OCI-LY3 (cell line): ENCODE measurements around the gene C22orf31.

Experiments used
- H2AFZ ChIP-seq: fragments of 200-600, 300-600 bp; shearing (Covaris generic); 2 replicates; pipeline ENCODE4 v1.6.0; 2014; ENCODE audit warnings: antibody characterized with exemption, low read depth, low read length
- H3K27ac ChIP-seq: fragments of 200-600, 300-600 bp; sonication (generic); 2 replicates; pipeline ENCODE4 v1.5.1; 2014; ENCODE audit warnings: mild to moderate bottlenecking, low read length, moderate library complexity, mixed read lengths
- H3K27me3 ChIP-seq: fragments of 200-600, 300-600 bp; sonication (generic); 2 replicates; pipeline ENCODE4 v1.6.1; 2014; ENCODE audit warnings: low read depth, low read length, mixed read lengths
- H3K36me3 ChIP-seq: fragments of 200-600, 300-600 bp; sonication (generic); replicated peaks from 2 replicates; pipeline ENCODE3; 2014; ENCODE audit warnings: low read depth, low read length, mixed read lengths
- H3K4me1 ChIP-seq: fragments of 300-600, 200-600 bp; sonication (generic); 2 replicates; pipeline ENCODE4 v1.6.1; 2014; ENCODE audit warnings: low read length, mixed read lengths
- H3K4me2 ChIP-seq: fragments of 200-600, 300-600 bp; sonication (generic); 2 replicates; pipeline ENCODE4 v1.6.1; 2014; ENCODE audit warnings: low read length, mixed read lengths
- H3K4me3 ChIP-seq: fragments of 300-600, 200-600 bp; sonication (generic); 2 replicates; pipeline ENCODE4 v1.5.1; 2014; ENCODE audit warnings: antibody characterized with exemption, mild to moderate bottlenecking, low read length, moderate library complexity
- H3K79me2 ChIP-seq: fragments of 300-600, 200-600 bp; shearing (Covaris generic); 2 replicates; pipeline ENCODE4 v1.6.1; 2014; ENCODE audit warnings: mild to moderate bottlenecking, low read length, mixed read lengths
- H3K9ac ChIP-seq: fragments of 300-600, 200-600 bp; shearing (Covaris generic); 2 replicates; pipeline ENCODE4 v1.6.0; 2014; ENCODE audit warnings: mild to moderate bottlenecking, low read length, moderate library complexity
- H3K9me3 ChIP-seq: fragments of 200-600, 300-600 bp; shearing (Covaris generic); 2 replicates; pipeline ENCODE4 v1.6.1; 2014; ENCODE audit warnings: low read length, mixed read lengths; ENCODE audit not compliant: insufficient read depth
- H4K20me1 ChIP-seq: fragments of 200-600, 300-600 bp; sonication (generic); 2 replicates; pipeline ENCODE4 v1.6.1; 2016; ENCODE audit warnings: low read length, mixed read lengths; ENCODE audit not compliant: insufficient read depth
- CTCF ChIP-seq: fragments of 200-600, 300-600 bp; sonication (generic); IDR thresholded peaks from 2 replicates; pipeline ENCODE4 v1.5.1; 2014; ENCODE audit warnings: antibody characterized with exemption, low read length, low read depth
- EZH2phosphoT487 ChIP-seq: fragments of 200-600 bp; shearing (Covaris generic); IDR thresholded peaks from 2 replicates; pipeline ENCODE4 v1.6.1; 2018; ENCODE audit warnings: antibody characterized with exemption, mixed run types, low read depth

C22orf31 gene

DNA sequence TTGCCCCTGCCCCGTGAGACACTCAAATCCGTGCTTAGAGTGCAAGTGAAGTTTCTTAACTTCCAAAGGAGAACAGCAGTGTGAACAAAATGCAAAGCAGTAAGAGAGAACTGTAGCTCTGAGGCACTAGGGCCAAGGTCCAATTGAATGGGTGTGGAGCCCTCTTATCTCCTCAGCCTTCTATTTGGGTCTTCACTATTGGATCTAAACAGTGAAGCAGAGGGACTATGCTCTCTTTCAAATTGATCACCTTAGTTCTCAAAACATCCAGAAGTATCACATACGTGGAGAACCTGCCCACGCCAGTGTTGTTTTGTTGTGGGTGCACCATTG lies 49.6 kb downstream of the C22orf31 start:
- TF ChIP-seq CTCF (no peak), EZH2phosphoT487 (no peak)
- no peaks in the 10 kb centered on the region for H3K9me3 ChIP-seq
- peaks cover 15% of the 10 kb centered on the region; the same call in 1 of the 2 replicates for H4K20me1 ChIP-seq
- H3K27ac ChIP-seq: no peak overlapping the region
- peaks cover 11% of the 10 kb centered on the region for H3K4me1 ChIP-seq
- no peaks in the 10 kb centered on the region for H3K27me3 ChIP-seq
- H3K4me2 ChIP-seq: no peak overlapping the region
- no peak overlapping the region for H3K4me3 ChIP-seq
- H2AFZ ChIP-seq: no peak overlapping the region
- no peaks in the 10 kb centered on the region; the same call in 1 of the 2 replicates for H3K79me2 ChIP-seq
- no peak overlapping the region for H3K9ac ChIP-seq
- H3K36me3 ChIP-seq: no peaks in the 10 kb centered on the region

- Histone ChIP-seq H3K36me3 (no peaks in the 10 kb centered on the region), H4K20me1 (peaks cover 10% of the 10 kb centered on the region; the same call in 1 of the 2 replicates), H3K9ac (no peak overlapping the region), H3K4me1 (peaks cover 7% of the 10 kb centered on the region), H3K4me3 (no peak overlapping the region), H3K4me2 (no peak overlapping the region), H3K27ac (no peak overlapping the region), H3K79me2 (no peaks in the 10 kb centered on the region; the same call in 1 of the 2 replicates), H3K9me3 (no peaks in the 10 kb centered on the region), H2AFZ (no peak overlapping the region), H3K27me3 (no peaks in the 10 kb centered on the region)
- no peak for TF ChIP-seq EZH2phosphoT487
- no peak for TF ChIP-seq CTCF
Measured at GRCh38 chr22:29011240-29012100, 50.2 kb downstream of the C22orf31 start.

- H3K27me3 ChIP-seq: no peaks in the 10 kb centered on the region
- H2AFZ ChIP-seq: no peak overlapping the region
- TF ChIP-seq CTCF (no peak), EZH2phosphoT487 (no peak)
- no peaks in the 10 kb centered on the region for H3K36me3 ChIP-seq
- no peaks in the 10 kb centered on the region for H3K4me1 ChIP-seq
- no peak overlapping the region for H3K4me3 ChIP-seq
- 0 out of 2 replicates have a peak, but pooled peaks cover 5% of the 10 kb centered on the region for H4K20me1 ChIP-seq
- no peaks in the 10 kb centered on the region; the same call in 1 of the 2 replicates for H3K79me2 ChIP-seq
- H3K4me2 ChIP-seq: no peak overlapping the region
- no peak overlapping the region for H3K9ac ChIP-seq
- H3K9me3 ChIP-seq: no peaks in the 10 kb centered on the region
- no peak overlapping the region for H3K27ac ChIP-seq
Measured at GRCh38 chr22:29009148-29009547, 52.5 kb downstream of the C22orf31 start.
